C1 segment of cervical spinal cord (tissue), 14 donors: Measurements from ENCODE around the gene GDPD5.

ENCODE experiments used
- DNase-seq, 14 donors: peaks; one replicate each; lab custom pipeline; 2025; lab: John Stamatoyannopoulos, UW

The GDPD5 gene

GRCh38 chr11:75492181-75492820 lies 33.4 kb downstream of the GDPD5 start:
- no peak for DNase-seq

- DNase-seq: no peak
Observed at GRCh38 chr11:75491465-75491864, 34.3 kb downstream of the GDPD5 start.

GRCh38 chr11:75490221-75491181 lies 35.2 kb downstream of the GDPD5 start:
- DNase-seq: no peak

DNA sequence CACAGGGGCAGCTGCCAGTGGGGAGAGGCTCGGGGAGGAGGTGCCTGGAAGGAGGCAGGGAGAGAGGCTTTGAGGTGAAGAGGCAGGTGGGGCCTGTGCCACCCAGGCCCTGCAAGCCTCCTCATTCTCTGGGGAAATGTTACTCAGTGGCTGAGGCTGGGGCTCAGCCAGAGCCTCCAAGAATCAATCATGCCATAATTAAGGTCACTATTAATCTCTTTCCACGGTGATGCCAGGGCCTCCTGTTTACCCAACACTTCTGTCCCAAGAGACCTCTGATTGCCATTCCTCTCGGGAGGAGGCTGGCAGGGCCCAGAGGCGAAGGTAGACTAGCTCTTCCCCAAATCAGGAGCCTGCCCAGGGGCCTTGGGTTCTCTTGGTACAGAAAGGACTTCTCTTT lies 38.4 kb downstream of the GDPD5 start:
- no peak for DNase-seq

DNA sequence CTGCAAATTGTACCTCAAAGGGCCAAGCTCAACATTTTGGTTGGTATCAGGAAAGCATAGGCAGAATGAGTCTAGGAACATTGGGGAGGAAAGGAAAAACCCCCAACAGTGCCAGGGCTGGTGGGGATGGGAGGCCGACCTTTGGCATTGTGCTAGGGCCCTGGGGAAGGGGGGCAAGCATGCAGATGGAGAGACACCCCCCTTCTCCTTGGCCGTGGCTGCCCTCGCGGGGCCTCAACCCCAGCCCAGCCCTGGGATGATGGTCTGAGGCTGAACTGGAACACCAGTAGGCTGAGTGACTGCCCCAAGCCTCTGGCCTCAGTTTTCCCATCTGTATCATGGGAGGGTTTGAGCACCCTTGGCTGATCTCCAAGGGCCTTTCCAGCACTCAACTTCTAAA lies 40.0 kb downstream of the GDPD5 start:
- DNase-seq: no peak

DNA sequence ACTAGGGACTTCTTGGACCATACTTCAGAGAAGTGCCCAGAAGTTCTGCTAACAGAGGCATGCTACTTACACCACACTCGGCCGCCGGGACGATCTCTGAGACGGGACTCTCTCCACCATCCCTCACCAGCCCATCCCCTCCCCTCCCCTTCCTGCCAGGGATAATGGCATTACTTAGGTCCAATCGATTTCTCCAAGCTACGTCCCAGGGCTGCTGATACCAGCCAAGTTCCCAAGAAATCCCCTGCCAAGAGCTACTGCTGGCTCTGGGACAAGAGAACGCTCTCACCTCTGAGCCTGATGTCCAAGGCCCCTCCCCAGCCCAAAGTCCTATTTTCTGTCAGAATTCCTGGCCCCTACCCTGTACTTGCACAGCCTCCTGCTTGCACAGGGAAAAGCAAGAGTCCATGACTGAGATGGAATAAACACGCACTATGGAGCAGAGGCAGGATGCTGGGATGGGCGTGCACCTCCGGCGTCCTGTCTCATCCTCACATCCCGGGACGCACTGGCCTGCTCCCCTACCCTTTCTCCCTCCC lies 42.7 kb downstream of the GDPD5 start:
- no peak for DNase-seq

DNA sequence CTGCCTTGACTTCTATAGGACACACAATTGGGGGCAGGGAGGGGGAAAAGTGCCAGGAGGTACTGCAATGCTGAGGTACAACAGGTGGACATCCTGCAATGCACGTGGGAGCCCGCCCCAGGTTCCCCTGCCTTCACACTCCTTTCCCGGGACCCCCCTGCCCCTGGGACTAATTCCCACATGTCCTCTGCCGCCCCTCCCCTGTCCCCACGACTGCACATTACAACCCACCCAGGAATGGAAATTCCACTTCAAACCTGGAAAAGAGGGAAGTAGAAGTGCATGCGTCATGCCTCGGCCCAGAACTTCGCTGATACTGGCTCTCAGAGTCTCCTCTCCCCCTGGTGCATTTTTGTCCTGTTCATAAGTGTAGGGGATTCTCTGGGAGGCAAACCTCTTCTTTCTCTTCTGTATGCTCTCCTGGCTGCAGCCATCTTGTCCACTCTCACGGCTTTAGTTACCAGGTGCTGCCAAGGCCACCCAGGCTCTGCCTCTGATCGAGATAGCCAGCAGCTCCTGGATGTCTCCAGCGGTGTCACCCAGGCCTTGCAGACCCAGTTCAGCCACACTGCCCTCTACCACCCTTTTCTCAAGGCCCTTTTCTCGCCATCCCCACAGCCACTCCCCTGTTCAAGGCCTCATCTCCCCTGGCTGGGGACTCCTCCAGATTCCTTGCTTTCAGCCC lies 43.7 kb downstream of the GDPD5 start:
- DNase-seq: no peak

DNA sequence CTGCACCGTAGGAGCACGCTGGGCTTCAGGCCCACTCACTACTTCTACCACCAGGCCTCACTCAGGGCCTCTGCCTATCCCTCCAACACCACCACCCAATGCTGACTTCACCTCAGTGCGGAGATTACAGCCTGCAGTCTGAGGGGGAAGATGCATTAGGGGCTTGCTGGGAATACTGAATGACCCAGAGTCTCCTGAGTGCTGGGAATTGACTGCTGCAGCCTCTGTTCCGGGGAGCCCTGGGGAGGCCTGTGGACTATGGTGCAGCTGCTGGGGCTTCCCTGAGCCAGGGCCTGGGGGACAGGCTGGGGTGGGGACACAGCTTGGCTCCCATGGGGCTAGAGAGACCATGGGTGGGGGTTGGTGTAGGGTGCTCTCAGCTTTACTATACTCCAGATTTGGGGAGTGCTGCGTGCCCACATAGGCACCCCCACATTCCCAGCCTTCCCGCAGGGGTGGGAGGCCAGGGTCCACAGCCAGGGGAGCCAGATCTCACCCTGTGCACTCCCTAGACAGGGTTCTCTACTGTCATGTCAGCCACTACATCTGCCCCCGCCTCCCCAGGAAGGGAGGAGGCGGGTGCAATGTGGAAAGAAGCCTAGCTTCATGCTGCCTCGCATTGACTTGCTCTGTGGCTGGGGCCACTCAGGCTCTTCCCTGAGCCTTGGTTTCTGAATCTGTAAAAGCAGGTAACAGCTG lies 44.4 kb downstream of the GDPD5 start:
- DNase-seq: no peak

GRCh38 chr11:75480185-75481175 lies 45.3 kb downstream of the GDPD5 start:
- peak in 1 of 14 donors; percentile 27 for DNase-seq

GRCh38 chr11:75479597-75480145 lies 46.1 kb downstream of the GDPD5 start:
- DNase-seq: no peak

GRCh38 chr11:75478783-75479596 lies 46.8 kb downstream of the GDPD5 start:
- DNase-seq: no peak

GRCh38 chr11:75477614-75477935 lies 48.2 kb downstream of the GDPD5 start:
- no peak for DNase-seq

DNA sequence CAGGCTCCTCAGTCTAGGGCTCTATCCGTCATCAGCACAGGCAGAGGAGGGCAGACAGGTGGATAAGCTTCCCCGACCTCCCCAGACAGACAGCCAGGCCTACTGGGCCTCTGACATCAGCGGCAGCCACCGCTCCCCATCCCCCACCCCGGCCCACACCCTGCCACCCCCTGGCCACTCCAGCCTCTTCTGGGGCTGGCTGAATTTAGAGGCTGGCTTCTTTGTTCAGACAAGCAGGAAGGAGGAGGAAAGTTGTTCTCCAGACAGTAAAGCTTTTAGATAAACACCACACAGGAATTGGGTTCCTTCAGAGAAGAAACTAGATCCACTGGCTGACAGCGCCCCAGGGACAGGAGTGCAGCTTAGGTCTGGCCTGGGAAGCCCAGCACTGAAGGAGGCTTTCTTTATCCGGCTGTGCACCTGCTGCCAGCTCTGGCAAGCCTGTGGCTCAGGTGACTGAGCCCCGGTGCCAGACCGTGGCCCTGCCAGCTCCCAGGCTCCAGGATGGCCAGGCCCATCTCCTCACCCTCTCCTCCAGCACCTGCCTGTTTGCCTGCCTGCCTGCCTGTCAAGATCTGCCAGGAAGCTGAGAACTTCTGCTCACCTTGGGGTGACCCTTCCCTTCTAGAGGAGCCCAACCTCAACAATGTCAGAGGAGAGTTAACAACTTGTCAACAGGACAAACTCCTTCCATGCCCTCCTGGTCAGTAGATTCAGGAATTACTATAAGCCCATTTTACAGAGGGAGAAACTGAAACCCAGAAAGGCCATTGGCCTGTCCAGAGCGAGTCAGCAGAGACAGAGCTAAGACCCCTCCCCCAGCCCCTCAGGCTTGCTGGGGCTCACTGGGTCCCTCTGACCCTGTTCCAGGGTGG lies 48.8 kb downstream of the GDPD5 start:
- DNase-seq: peak in 2 of 14 donors; percentile 34 to 95

DNA sequence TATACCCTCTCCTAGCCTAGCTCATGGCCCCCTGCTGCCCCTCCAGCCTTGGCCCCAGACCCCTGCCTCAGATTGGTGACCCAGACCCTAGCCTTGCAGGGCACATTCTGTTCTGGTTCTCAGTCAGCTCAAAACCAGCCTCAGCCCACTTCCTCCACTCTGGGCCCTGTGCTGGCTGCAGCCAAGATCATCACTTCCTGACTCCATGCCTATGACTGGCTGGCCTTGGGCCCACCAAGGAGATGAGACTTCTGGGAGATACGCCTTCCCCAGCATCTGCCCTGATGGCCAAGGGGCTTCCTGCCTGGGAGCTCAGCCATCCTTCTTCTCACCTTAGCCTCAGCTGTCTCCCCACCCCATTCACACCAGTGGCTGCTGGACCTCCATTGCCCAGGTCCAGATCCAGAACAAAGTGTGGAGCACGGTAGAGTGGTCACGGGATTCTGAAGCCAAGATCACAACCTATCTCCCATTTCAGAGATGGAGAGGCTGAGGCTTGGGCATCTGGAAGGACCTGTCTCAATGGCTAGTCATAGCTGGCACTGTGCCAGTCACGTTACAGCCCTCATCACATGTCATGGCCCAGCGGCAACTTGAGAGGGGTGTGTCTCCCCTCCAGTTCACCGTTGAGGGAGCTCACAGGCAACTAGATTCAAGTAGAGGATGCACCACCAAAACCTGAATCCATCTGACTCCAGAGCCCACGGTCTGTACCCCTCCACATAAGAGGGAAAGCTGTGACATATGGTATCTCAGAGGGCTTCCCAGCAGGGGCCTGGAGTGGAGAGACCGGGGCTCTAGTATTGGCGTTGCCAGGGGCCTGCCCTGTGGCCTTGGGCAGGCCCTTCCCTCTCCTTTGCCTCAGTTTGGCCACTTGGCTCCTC lies 49.7 kb downstream of the GDPD5 start:
- DNase-seq: peak in 1 of 14 donors; percentile 50

- DNase-seq: no peak
Observed at GRCh38 chr11:75474878-75475766, 50.6 kb downstream of the GDPD5 start.

DNA sequence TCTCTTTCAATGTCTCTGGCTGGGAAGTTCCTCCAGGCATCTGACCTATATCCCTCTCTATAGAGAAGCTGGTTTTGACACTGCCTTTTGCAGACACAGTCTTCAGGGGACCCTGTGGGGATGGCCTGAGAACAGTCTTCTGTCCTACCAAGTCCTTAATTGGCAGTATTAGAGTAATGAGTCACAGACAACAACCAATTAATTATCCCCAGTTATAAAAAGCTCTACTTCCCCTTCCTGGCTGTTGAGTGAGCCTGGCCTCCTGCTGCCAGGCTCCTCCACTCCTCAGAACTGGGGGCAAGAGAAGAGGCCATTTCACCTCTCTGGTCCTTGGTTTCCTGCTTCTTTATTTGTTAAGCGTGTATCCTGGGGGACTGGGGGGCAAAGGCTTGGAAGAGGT lies 51.5 kb downstream of the GDPD5 start:
- DNase-seq: no peak
